Heart left ventricle (tissue), 16 donors: Measurements from ENCODE around the gene RIPOR1. TPM values are rescaled to one million over a fixed set of nuclear protein-coding genes. Genes with fewer than 3 reads are reported as not detected.

Experiments
- ATAC-seq, 4 donors: fragments of 200-7000 bp; cut with Tn5 transposase; one replicate each; pipeline ENCODE4 v1.9.1; 2020 to 2022; ENCODE audit warnings: moderate library complexity in 4 of 4, mild to moderate bottlenecking in 3 of 4, moderate number of reproducible peaks in 1 of 4
- DNase-seq, 5 donors: peaks; one replicate each; pipeline ENCODE4 v3.0.0-alpha.2; 2020
- H3K27ac ChIP-seq, 12 donors: fragments of 200-600 bp; sonication (generic) in 4 of 12; one replicate each; pipeline versions ENCODE4 v1.5.0 to v1.8.0; 2016 to 2022; ENCODE audit warnings: mild to moderate bottlenecking in 2 of 12
- H3K27me3 ChIP-seq, 9 donors: fragments of 200-600 bp; sonication (generic) in 2 of 9; one replicate each; pipeline versions ENCODE4 v1.5.1 to v1.8.0; 2016 to 2022; ENCODE audit warnings: mild to moderate bottlenecking in 3 of 9
- H3K36me3 ChIP-seq, 9 donors: fragments of 200-600 bp; sonication (generic) in 2 of 9; one replicate each; pipeline versions ENCODE4 v1.5.0 to v1.8.0; 2018 to 2022; ENCODE audit warnings: mild to moderate bottlenecking in 2 of 9
- H3K4me1 ChIP-seq, 12 donors: fragments of 200-600 bp; sonication (generic) in 4 of 12; one replicate each; pipeline versions ENCODE4 v1.5.0 to v1.8.0; 2016 to 2022; ENCODE audit warnings: mild to moderate bottlenecking in 3 of 12
- H3K4me3 ChIP-seq, 12 donors: fragments of 200-600 bp; sonication (generic) in 4 of 12; one replicate each; pipeline versions ENCODE4 v1.5.0 to v1.8.0; 2017 to 2022; ENCODE audit warnings: mild to moderate bottlenecking in 9 of 12, moderate library complexity in 4 of 12
- H3K9me3 ChIP-seq, 12 donors: fragments of 200-600 bp; sonication (generic) in 4 of 12; one replicate each; pipeline versions ENCODE4 v1.5.0 to v1.8.0; 2016 to 2022; ENCODE audit warnings: mild to moderate bottlenecking in 1 of 12
- POLR2A ChIP-seq, 2 donors: fragments of 450-650 bp; IDR thresholded peaks; one replicate each; pipeline ENCODE4 v1.6.1; 2017; ENCODE audit warnings: antibody characterized with exemption in 2 of 2, mild to moderate bottlenecking in 2 of 2, moderate library complexity in 2 of 2
- WGBS, 4 donors: extraction: QIAGEN DNeasy Blood & Tissue Kit in 2 of 4; methylation state at CpG; one replicate each; pipeline versions ENCODE4 v1.1.5 to v1.1.7; 2013 to 2018; 5-methylcytosine and 5-hydroxymethylcytosine counted together
- intact Hi-C, 10 donors: fragments of 100-400 bp; cut with DNase I; formaldehyde crosslinking; loops; one replicate each; pipeline versions ENCODE4 v1.11.1 to v1.14.2; 2022
- polyA plus RNA-seq, 2 donors: library from polyadenylated mRNA; stranded (reverse); fragments of 200-250 nt; gene quantifications; one replicate each; pipeline ENCODE4 v1.2.3, GENCODE V29; 2013
- total RNA-seq, 9 donors: library from RNA; depleted of rRNA in 2 of 9; stranded (reverse); fragments of >200 nt in 2 of 9; fragmentation: NEBNext Ultra II Directional in 3 of 9; extraction: Animal tissue kit (Norgen Biotek cat#: 25700) in 3 of 9; gene quantifications; one replicate each; pipeline versions ENCODE4 v1.1.0 to v1.2.4, GENCODE V29; 2016 to 2023
- TF ChIP-seq, protein P1 (sequence below), 12 donors: fragments of 200-600 bp; sonication (generic) in 4 of 12; IDR thresholded peaks; one replicate each; pipeline versions ENCODE4 v1.5.0 to v1.8.0; 2018 to 2022; ENCODE audit warnings: antibody characterized with exemption in 12 of 12, mild to moderate bottlenecking in 5 of 12
- donor health status: ischemic (EF 13 %, LVEDD 7.1; RV severe dilation, severe dysfunction).
- donor health status: healthy with polysubstance abuse.
- donor health status: DM: no; HTN: yes; CAD: no.
- donor health status: DM: no; HTN: no; CAD: no.
- donor health status: ischemic (EF 25% LVEDD 6.9; RV normal size, moderate dysfunction).
- donor health status: ischemic (EF 25% LVEDD 5.7; RV mildly dilated, moderate dysfunction).
- donor health status: healthy.
- donor health status: DM: yes; HTN: yes; CAD: no.
- donor health status: ischemic (EF 35%, LVEDD 5.7; RV mildly dilated, moderate dysfunction).
- donor health status: nonischemic (EF 11% LVEDD 7.7; RV severe dilation, severe dysfunction).
- donor health status: DM: yes; HTN: yes; CAD: no.
- donor health status: PGD.
- donor health status: ischemic (EF 29% LVEDD 5.4; RV normal size, mild dysfunction).
- donor health status: nonischemic (EF 23%, LVEDD 6.1; RV moderate dilation, normal function).

RIPOR1 gene
- total and polyA plus RNA-seq, 11 donors, result 40.7 to 156 (median 65.2) TPM

DNA sequence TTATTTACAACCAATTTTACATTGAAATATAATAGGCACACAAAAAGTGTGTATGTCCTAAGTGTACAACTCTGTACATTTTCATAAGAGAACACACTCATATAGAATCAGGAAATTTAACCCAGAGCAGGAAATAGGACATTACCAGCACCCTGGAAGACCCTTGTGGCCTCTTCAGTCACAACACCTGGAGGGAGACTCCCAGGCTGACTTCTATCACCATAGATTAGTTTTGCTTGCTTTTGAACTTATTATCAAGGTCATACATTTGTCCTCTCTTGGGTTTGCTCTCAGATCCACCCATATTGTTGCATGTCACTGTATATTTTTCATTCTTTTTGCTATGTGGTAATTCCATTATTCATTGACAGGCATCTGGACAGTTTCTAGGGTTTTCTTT lies 5.8 kb downstream of the RIPOR1 start:
- no peaks in the 10 kb centered on the region for H3K27me3 ChIP-seq
- DNase-seq (no peak), ATAC-seq (no peak)
- H3K36me3 ChIP-seq, result peaks cover 0 to 16% (median 6%) of the 10 kb centered on the region in 9 donors
- TF ChIP-seq, protein P1, sequence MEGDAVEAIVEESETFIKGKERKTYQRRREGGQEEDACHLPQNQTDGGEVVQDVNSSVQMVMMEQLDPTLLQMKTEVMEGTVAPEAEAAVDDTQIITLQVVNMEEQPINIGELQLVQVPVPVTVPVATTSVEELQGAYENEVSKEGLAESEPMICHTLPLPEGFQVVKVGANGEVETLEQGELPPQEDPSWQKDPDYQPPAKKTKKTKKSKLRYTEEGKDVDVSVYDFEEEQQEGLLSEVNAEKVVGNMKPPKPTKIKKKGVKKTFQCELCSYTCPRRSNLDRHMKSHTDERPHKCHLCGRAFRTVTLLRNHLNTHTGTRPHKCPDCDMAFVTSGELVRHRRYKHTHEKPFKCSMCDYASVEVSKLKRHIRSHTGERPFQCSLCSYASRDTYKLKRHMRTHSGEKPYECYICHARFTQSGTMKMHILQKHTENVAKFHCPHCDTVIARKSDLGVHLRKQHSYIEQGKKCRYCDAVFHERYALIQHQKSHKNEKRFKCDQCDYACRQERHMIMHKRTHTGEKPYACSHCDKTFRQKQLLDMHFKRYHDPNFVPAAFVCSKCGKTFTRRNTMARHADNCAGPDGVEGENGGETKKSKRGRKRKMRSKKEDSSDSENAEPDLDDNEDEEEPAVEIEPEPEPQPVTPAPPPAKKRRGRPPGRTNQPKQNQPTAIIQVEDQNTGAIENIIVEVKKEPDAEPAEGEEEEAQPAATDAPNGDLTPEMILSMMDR (IDR thresholded peaks at IDR 0.05), result no peak
- no peak for TF ChIP-seq POLR2A (IDR thresholded peaks at IDR 0.05)
- H3K4me3 ChIP-seq, result no peak overlapping the region
- H3K27ac ChIP-seq, result peak overlapping the region in 2 of 12 donors; percentile 5 to 12
- peaks cover 5 to 100% (median 73%) of the 10 kb centered on the region in 12 donors for H3K4me1 ChIP-seq
- H3K9me3 ChIP-seq, result no peaks in the 10 kb centered on the region
- intact Hi-C loops, result loop anchor here in 1 of 10 donors (5.0 kb wide), 1 partner anchor 398 kb away; the partner anchor contains the start of gene CTRL

DNA sequence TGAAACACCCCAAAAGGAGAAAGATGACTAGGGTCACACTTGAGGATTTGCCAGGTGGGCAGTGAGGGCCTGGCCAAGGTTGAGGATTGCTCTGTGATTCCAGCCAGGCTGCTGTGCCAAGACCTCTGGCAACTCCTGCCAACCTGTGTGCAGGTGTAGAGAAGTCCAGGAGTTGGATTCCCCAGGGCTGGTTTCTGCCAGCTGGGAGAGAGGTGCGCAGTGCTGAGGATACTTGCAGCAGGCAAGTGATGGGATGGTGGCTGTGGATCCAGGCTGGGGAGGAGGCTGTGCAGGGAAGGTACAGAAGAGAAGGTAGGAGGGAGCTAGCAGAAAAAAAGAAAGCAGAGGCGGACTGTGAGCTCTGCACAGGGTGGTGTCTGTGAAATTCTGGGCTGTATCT lies 6.6 kb downstream of the RIPOR1 start:
- H3K4me1 ChIP-seq, result peaks cover 5 to 98% (median 74%) of the 10 kb centered on the region in 12 donors
- ATAC-seq, result no peak
- peak in 1 of 5 donors; percentile 47 for DNase-seq
- intact Hi-C loops, result no loop called here
- H3K4me3 ChIP-seq, result no peak overlapping the region
- no peaks in the 10 kb centered on the region for H3K9me3 ChIP-seq
- no peaks in the 10 kb centered on the region for H3K27me3 ChIP-seq
- H3K36me3 ChIP-seq, result peaks cover 0 to 24% (median 14%) of the 10 kb centered on the region in 9 donors
- TF ChIP-seq, protein P1 (IDR thresholded peaks at IDR 0.05), result no peak
- no peak for TF ChIP-seq POLR2A (IDR thresholded peaks at IDR 0.05)
- no peak overlapping the region for H3K27ac ChIP-seq
- WGBS, 4 donors, result 93 to 100% (median 95%) methylated on average over 2 of the region's 2 CpGs

DNA sequence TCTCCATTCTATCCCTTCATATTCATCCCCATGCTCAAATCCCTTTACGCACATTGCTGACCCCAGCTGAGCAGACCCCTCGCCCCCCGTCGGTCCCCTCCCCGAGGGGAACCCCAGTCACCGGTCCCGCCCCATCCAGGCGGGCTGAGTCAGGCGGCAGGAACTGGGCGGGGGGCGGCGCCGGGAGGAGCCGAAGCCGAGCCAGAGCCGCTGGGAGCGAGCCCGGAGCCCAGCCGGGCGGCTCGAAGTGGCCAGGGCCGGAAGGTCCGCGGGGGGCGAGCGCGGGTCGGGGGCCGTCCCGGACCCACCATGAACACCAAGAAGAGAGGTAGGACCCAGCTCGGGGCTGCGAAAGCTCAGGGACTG lies 8.6 kb downstream of the RIPOR1 start:
- WGBS, 4 donors, result 2 to 7% (median 3%) methylated on average over 8 to 32 of the region's 32 CpGs
- DNase-seq (peak; percentile 83 to 89 (median 84)), ATAC-seq (peak; percentile 21 to 79 (median 68))
- peaks cover 5 to 97% (median 70%) of the 10 kb centered on the region in 12 donors for H3K4me1 ChIP-seq
- peak overlapping the region; percentile 83 to 100 (median 96) for H3K27ac ChIP-seq
- intact Hi-C loops, result loop anchor here in 1 of 10 donors (1.0 kb wide), 1 partner anchor 16 kb away; no protein-coding TSS in a partner anchor
- peak overlapping the region; percentile 62 to 97 (median 80) for H3K4me3 ChIP-seq
- H3K9me3 ChIP-seq, result no peaks in the 10 kb centered on the region
- TF ChIP-seq POLR2A (IDR thresholded peaks at IDR 0.05), result peak in 1 of 2 donors; percentile 47
- TF ChIP-seq, protein P1 (IDR thresholded peaks at IDR 0.05), result no peak
- H3K36me3 ChIP-seq, result peaks cover 0 to 45% (median 35%) of the 10 kb centered on the region in 9 donors
- H3K27me3 ChIP-seq, result no peaks in the 10 kb centered on the region

DNA sequence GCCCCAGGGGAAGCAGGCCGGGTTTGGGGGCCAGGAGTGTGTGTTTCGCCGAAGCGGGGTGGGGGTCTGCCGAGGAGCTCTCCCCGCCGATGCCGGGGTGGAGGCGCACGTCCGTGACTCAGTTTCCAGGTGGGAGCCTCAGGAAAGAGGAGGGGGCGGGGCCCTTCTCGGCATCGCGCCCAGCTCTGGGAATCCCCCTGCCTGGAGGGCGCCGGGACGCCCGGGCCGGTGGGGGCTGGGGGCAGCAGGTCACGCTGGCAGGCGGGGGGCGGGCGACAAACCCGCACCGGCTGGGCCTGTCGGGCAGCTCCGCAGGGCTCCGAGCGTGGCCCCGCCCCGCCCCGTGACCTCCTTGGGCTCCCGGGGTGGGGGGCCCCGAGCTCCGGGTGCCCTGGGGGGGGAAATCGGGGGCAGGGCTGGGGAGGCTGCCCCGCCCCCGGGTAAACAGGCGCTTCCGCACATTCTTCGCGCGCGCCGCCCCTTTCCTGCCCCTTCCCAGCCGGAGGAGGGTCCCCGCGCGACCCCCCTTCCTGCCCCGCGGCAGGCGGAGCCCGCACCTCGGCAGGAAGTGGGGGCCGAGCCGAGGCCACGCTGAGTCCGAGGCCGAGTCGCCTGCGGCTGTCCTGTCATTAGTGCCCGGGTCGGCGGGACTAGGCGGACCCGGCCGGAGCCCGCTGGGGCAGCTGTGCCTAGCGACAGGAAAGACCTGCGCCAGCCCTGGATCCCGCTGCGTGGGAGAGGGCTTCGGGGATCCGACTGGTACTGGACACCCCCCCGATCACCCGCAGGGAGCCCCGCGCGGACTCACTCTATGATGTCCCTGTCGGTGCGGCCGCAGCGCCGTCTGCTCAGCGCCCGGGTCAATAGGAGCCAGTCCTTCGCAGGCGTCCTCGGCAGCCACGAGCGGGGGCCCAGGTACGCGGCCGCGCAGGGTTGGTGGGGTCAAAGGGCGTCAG lies 9.3 kb downstream of the RIPOR1 start:
- Histone ChIP-seq H3K27ac (peak overlapping the region; percentile 83 to 100 (median 96)), H3K36me3 (peaks cover 0 to 51% (median 41%) of the 10 kb centered on the region in 9 donors), H3K4me1 (peaks cover 5 to 97% (median 67%) of the 10 kb centered on the region in 12 donors), H3K27me3 (no peaks in the 10 kb centered on the region), H3K4me3 (peak overlapping the region; percentile 62 to 97 (median 80)), H3K9me3 (no peaks in the 10 kb centered on the region)
- intact Hi-C loops, result loop anchor here in 1 of 10 donors (1.0 kb wide), 1 partner anchor 17 kb away; no protein-coding TSS in a partner anchor
- TF ChIP-seq POLR2A (IDR thresholded peaks at IDR 0.05), result no peak
- TF ChIP-seq, protein P1 (IDR thresholded peaks at IDR 0.05), result no peak
- 1 to 2% (median 1%) methylated on average over 29 to 97 of the region's 97 CpGs for WGBS, 4 donors
- peak; percentile 77 to 88 (median 86) for DNase-seq
- peak; percentile 45 to 76 (median 61) for ATAC-seq
